Measurements from ENCODE around the gene NOS3. TPM values are rescaled to one million over a fixed set of nuclear protein-coding genes. Genes with fewer than 3 reads are reported as not detected.

Gene NOS3
- total RNA-seq, 2 experiments from 2014 or later, result 27.7 to 30.2 TPM

DNA sequence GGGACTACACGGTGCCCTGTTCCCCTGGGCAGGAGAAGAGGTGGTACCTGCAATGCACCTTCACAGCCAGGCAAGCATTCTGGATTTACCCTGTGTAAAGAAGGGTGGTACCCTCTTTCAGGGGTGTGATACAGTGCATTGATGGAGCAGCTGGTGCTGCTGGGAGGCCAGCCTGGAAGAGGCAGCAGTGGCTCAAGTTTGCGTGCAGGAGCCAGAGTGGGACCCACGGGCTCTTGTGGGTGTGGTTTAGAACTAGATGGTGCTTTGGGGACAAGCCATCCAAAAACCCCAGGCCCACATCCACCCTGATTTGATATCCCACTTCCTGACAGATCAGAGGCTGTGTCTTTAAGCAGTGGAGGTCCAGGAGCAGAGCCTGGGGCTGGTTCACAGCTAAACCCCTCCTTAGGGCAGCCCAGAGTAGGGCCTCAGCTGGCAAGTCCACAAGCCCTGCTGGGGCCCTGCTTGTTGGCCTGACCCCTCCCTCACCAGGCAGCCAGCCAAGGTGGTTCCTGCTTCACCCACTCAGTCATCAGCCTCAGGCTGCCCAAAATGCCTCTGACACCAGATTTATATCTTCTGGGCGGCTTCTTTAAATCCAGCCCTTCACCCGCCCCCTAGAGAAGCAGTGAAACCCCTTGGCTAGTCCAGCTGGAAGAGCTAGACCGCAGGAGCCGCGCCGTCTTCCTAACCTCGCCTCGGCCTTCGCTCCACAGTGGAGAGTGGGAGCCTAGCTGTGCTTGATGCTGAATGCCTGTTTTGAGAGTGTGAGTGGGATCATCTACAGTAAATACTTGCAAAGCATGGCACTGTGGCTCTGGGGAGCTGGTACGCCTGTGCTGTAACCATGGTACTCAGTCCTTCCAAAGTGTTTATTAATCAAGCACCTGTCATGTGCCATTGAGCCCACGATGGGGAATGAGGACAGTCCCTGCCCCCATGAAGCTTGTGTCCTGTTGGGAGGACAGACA is 56.1 kb downstream of the NOS3 start:
- H3K4me3 Mint-ChIP-seq, result no peak overlapping the region
- H3K27me3 Mint-ChIP-seq, result peaks cover 8% of the 10 kb centered on the region
- no peaks in the 10 kb centered on the region for H3K9me3 Mint-ChIP-seq
- H3K4me1 Mint-ChIP-seq, result peaks cover 4% of the 10 kb centered on the region
- no peak for DNase-seq
- H3K27ac Mint-ChIP-seq, result no peak overlapping the region
- H3K36me3 Mint-ChIP-seq (ENCODE audit: low read depth), result peaks cover 2% of the 10 kb centered on the region
- ChIA-PET CTCF (no interaction called here), POLR2A (interaction anchor here (0.8 to 1.7 kb wide), 2 partner anchors 8 to 19 kb away, joined by 4 read pairs; partner anchors contain the start of gene ABCB8)

DNA sequence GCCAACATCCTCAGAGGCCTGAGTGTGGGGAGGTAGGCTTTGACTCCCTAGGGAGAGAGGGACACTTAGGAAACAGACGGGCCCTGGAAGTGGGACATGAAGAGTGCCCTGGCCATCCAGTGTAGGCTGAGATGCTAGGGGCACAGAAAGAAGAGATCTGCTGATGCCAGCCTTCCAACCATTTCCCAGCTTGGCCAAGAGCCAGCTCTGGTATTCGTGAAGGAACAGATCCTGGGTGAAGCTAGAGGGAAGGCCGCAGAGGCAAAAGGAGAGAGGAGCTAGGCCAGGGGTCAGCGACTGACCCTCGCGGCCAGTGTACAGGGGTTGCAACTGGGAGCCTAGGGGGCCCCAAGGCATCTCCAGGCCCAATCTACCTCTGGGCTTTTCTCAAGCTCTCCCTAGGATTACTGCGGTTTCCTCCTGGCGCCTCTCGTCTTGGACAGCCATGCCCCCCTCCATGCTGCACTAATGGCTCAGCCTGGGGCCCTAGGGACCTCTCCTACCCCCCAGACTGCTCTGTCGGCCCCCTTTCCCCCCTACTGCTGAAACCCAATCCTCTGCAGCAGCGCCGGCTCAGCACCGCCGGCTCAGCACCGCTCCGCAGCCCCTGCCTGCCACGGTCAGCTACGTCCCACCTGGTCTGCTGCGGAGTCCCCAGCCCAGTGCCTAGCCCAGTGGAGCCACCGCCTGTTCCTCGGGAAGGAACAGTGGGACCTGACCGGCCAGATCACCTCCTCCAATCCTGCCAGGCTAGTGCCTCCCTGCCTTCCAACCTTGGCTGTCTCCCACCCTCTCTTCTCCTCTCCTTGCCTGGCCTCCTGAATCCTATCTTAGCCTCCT is 57.4 kb downstream of the NOS3 start, which contains the start of gene ASIC3:
Gene ASIC3 (plus strand): TSS at position 556 of the 840 bp plus-strand sequence. CDS start 355 bp downstream, outside the sequence.
- no peak within 1 kb of the TSS for H3K27ac Mint-ChIP-seq
- H3K4me3 Mint-ChIP-seq, result no peak within 1 kb of the TSS
- H3K36me3 Mint-ChIP-seq (ENCODE audit: low read depth), result peaks cover 7% of the 10 kb centered on the region
- DNase-seq, result no peak
- no peaks in the 10 kb centered on the region for H3K9me3 Mint-ChIP-seq
- POLR2A ChIA-PET, result interaction anchor here (1.0 to 1.7 kb wide), 3 partner anchors 9 to 20 kb away, joined by 3 to 4 read pairs (median 3); partner anchors contain the start of genes ABCB8 and CDK5
- H3K27me3 Mint-ChIP-seq, result peaks cover 10% of the 10 kb centered on the region
- CTCF ChIA-PET, result no interaction called here
- H3K4me1 Mint-ChIP-seq, result peaks cover 12% of the 10 kb centered on the region

DNA sequence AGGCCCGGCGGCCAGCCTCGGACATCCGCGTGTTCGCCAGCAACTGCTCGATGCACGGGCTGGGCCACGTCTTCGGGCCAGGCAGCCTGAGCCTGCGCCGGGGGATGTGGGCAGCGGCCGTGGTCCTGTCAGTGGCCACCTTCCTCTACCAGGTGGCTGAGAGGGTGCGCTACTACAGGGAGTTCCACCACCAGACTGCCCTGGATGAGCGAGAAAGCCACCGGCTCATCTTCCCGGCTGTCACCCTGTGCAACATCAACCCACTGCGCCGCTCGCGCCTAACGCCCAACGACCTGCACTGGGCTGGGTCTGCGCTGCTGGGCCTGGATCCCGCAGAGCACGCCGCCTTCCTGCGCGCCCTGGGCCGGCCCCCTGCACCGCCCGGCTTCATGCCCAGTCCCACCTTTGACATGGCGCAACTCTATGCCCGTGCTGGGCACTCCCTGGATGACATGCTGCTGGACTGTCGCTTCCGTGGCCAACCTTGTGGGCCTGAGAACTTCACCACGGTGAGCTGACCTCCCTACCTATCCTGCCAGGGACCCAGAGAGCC is 58.2 kb downstream of the NOS3 start:
- POLR2A ChIA-PET, result interaction anchor here (1.0 kb wide), 1 partner anchor 9 kb away, joined by 3 read pairs; the partner anchor contains the start of gene CDK5
- Mint-ChIP-seq H3K36me3 (ENCODE audit: low read depth) (peaks cover 7% of the 10 kb centered on the region), H3K4me3 (no peak overlapping the region), H3K27ac (no peak overlapping the region), H3K9me3 (no peaks in the 10 kb centered on the region), H3K27me3 (peaks cover 10% of the 10 kb centered on the region), H3K4me1 (peaks cover 16% of the 10 kb centered on the region)
- no peak for DNase-seq
- CTCF ChIA-PET, result no interaction called here

DNA sequence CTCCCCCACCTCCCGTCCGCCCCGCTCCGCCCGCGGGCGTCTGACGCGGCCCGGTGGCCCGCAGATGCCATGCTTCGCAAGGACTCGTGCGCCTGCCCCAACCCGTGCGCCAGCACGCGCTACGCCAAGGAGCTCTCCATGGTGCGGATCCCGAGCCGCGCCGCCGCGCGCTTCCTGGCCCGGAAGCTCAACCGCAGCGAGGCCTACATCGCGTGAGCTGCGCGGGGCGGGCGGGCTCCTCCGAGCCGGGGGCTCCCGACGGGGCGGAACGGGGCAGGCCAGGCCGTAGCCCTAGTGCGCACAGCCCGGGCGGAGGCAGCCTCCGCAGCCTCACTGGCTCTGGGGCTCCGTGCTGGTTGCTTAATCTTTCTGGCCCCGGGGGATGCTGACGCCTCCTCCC is 60.3 kb downstream of the NOS3 start:
- H3K4me1 Mint-ChIP-seq, result peaks cover 24% of the 10 kb centered on the region
- H3K4me3 Mint-ChIP-seq, result no peak overlapping the region
- DNase-seq, result peak; percentile 69
- peaks cover 10% of the 10 kb centered on the region for H3K27me3 Mint-ChIP-seq
- ChIA-PET POLR2A (interaction anchor here (0.6 to 1.8 kb wide), 6 partner anchors 10 to 40 kb away, joined by 3 to 5 read pairs (median 4); no protein-coding TSS in a partner anchor), CTCF (interaction anchor here (1.6 to 1.9 kb wide), 3 partner anchors 19 to 89 kb away, joined by 6 to 7 read pairs (median 6); partner anchors contain the start of gene ABCB8)
- H3K27ac Mint-ChIP-seq, result no peak overlapping the region
- H3K9me3 Mint-ChIP-seq, result no peaks in the 10 kb centered on the region
- H3K36me3 Mint-ChIP-seq (ENCODE audit: low read depth), result peaks cover 5% of the 10 kb centered on the region

DNA sequence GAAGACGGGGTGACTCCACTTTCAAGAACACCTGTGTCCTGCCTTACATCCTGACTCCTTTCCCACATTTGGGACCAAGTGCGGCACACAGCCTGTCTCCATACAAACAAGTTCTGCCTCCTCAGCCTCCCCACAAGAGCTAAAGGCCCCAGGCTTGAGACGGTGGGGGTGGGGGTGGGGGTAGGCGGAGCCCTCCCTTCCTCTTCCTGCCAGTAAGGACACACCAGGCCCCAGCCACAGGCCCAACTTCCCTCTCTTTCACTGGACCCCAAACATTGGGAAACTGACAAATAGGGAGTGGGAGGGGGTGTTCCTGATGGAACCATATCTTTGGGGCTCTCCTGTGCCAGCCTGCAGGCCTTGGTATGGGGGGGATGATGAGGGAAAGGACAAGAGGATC is 62.3 kb downstream of the NOS3 start:
- no peak for DNase-seq
- Mint-ChIP-seq H3K36me3 (ENCODE audit: low read depth) (peaks cover 5% of the 10 kb centered on the region), H3K27ac (no peak overlapping the region), H3K27me3 (peaks cover 10% of the 10 kb centered on the region), H3K4me3 (no peak overlapping the region), H3K9me3 (no peaks in the 10 kb centered on the region), H3K4me1 (peaks cover 36% of the 10 kb centered on the region)
- ChIA-PET CTCF (interaction anchor here (0.7 to 0.8 kb wide), 2 partner anchors 68 to 73 kb away, joined by 3 to 5 read pairs; no protein-coding TSS in a partner anchor), POLR2A (interaction anchor here (1.1 kb wide), 2 partner anchors 25 to 27 kb away, joined by 3 to 4 read pairs; partner anchors contain the start of gene ABCB8)

DNA sequence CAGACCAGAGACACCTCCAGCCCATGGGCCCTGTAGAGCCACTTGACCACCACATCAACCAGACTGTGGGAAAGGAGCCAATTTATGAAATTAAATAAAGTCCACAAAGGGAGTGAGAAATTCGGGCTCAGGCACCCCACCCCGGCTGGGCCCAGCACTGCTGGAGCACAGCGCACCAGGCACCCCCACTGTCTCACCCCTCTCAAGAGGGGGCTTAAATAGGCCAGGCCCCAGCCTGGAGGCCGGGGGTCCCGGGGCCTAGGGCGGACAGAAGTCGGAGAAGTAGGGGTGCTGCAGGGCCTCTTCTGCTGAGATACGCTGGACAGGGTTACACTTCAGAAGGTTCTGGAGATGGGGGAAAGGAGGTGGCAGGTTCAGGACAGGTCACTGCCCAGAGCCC is 62.9 kb downstream of the NOS3 start:
- H3K27me3 Mint-ChIP-seq, result peaks cover 10% of the 10 kb centered on the region
- ChIA-PET CTCF (no interaction called here), POLR2A (no interaction called here)
- peaks cover 5% of the 10 kb centered on the region for H3K36me3 Mint-ChIP-seq (ENCODE audit: low read depth)
- H3K27ac Mint-ChIP-seq, result no peak overlapping the region
- no peak overlapping the region for H3K4me3 Mint-ChIP-seq
- no peak for DNase-seq
- no peaks in the 10 kb centered on the region for H3K9me3 Mint-ChIP-seq
- peaks cover 39% of the 10 kb centered on the region for H3K4me1 Mint-ChIP-seq

DNA sequence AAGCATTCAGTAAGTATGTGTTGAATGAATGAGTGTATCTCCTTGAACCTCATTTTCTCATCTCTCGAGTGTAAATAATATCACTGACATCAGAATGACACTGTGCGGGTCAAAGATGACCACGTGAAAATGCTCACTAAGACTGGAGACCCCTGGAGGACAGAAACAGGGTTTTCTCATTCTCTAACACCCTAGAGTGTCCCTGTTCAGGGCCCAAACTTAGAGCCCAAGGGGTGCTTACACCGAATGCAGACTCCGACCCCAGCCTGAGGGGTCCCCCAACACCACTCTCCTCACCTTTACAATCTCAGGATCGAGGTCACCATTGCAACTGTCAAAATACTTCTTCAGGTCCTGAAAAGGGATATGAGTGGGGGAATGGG is 65.5 kb downstream of the NOS3 start:
- Mint-ChIP-seq H3K27me3 (peaks cover 2% of the 10 kb centered on the region), H3K4me1 (peaks cover 55% of the 10 kb centered on the region), H3K36me3 (ENCODE audit: low read depth) (peaks cover 5% of the 10 kb centered on the region), H3K27ac (no peak overlapping the region), H3K4me3 (peak overlapping the region; percentile 84), H3K9me3 (no peaks in the 10 kb centered on the region)
- DNase-seq, result no peak
- ChIA-PET CTCF (no interaction called here), POLR2A (interaction anchor here (1.3 kb wide), 1 partner anchor 12 kb away, joined by 3 read pairs; no protein-coding TSS in a partner anchor)

DNA sequence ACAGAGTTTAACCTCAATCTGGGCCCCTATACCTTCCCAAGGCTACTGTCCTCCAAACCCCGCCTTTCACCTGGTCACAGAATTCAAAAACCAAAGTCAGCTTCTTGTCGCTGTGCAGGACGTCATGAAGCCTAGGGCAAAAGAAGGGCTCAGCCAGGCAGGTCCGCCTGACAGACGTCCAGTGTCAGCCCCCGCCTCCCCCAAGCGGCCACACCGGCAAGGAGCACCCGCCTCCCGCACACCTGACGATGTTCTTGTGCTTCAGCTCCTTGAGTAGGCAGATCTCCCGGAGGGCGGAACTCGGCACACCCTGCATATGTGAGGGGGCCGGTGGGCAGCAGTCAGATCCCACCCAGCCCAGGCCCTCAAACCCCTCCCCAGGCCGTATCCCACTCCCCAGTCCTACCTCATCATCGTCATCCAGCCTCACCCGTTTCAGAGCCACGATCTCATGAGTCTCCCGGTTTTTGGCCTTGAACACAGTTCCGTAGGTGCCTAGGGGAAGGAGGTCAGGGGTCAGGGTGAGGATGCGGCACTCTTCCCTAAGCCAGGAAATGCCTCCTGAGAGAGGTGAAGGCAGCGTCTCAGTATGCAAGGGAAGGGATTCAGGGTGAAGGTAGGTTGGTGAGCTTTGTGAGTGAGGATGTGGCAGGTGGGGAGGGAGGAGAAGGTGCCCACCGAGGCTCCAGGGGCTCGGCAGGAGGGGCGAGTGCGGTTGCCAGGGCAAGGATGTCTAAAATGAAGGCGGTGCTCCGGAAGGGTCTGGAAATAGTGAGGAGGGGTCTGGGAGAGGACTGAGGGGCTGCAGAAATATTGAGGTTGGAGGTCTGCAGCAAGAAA is 66.1 kb downstream of the NOS3 start:
- H3K4me1 Mint-ChIP-seq, result peaks cover 59% of the 10 kb centered on the region
- CTCF ChIA-PET, result no interaction called here

DNA sequence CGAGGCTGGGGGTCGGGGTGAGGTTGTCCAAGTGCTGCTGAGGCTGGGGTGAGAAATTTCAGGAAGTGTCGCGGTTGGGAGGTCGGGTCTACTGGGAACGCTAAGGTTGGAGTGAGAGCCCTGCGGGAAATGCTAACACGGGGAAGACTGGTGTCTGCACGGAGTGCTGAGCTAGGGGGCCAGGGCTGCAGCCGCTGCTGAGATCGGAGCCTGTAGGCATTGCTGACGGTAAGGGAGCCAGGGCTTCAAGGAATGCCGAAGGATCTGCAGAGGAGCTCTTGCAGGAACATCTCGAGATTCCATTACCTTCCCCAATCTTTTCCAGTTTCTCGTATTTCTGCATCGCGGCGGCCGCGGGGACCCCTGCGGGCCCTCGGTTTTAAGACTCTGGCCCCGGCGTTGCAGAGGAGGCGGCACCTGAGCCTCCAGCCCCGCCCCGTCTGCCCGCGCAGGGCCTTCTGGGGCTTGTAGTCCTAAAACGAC is 66.7 kb downstream of the NOS3 start, which contains the start of gene CDK5:
Gene CDK5 (minus strand): TSS at position 392 of the 483 bp plus-strand sequence. CDS start 49 bp downstream, at position 343.
- CTCF ChIA-PET, result no interaction called here

More for the DNA sequence above, 66.1 kb downstream of the NOS3 start:
- POLR2A ChIA-PET, result interaction anchor here (1.0 to 1.3 kb wide), 2 partner anchors 8 to 13 kb away, joined by 3 read pairs; partner anchors contain the start of gene ASIC3
- H3K27ac Mint-ChIP-seq, result peak overlapping the region; percentile 8
- peak overlapping the region; percentile 84 for H3K4me3 Mint-ChIP-seq
- no peaks in the 10 kb centered on the region for H3K9me3 Mint-ChIP-seq
- no peak for DNase-seq
- peaks cover 11% of the 10 kb centered on the region for H3K36me3 Mint-ChIP-seq (ENCODE audit: low read depth)
- peaks cover 2% of the 10 kb centered on the region for H3K27me3 Mint-ChIP-seq

DNA sequence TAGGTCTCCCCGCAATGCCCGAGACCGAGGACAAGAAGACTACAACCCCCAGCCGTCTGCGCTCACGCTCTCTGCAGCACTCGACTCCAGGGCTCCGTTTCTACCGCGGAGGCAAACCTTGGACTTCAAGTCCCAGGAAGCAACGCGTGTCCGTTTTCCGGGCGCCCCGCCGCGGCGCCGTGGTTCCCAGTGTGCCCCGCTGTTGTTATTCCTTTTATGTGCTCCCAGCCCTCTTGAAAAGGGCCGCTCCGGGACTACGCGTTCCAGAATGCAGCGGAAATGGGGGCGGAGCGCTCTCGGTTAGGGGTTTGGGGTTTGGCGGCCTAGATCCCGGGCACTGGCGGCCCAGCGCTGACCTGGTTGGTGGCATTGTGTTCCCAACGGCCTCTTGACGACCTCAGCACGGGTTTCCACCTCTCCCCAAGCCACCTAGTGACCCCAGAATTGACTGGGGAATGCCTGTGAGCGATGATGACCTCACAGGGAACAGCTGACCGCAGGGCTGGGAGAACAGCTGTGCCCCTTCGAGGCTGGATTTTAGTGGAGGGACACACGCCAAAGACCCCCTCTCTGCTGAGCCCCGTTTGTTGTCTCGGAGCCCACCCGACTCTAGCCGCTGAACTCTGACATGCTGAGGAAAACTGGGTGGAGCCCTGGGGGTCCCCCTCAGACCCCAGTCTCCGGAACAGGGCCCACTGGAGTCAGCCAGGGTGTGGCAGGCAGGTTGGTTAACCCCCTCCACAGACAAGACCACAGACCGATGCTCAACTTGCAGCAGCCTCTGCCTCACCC is 67.4 kb downstream of the NOS3 start:
- peaks cover 52% of the 10 kb centered on the region for H3K4me1 Mint-ChIP-seq
- no peaks in the 10 kb centered on the region for H3K27me3 Mint-ChIP-seq
- peak; percentile 98 for DNase-seq
- H3K9me3 Mint-ChIP-seq, result no peaks in the 10 kb centered on the region
- peak overlapping the region; percentile 94 for H3K27ac Mint-ChIP-seq
- POLR2A ChIA-PET, result interaction anchor here (0.6 to 3.0 kb wide), 10 partner anchors 10 to 651 kb away, joined by 3 to 13 read pairs (median 4); partner anchors contain the start of genes ABCB8, ASIC3, FASTK and NUB1
- peak overlapping the region; percentile 84 for H3K4me3 Mint-ChIP-seq
- peaks cover 8% of the 10 kb centered on the region for H3K36me3 Mint-ChIP-seq (ENCODE audit: low read depth)
- CTCF ChIA-PET, result interaction anchor here (0.7 to 1.5 kb wide), 9 partner anchors 15 to 160 kb away, joined by 3 to 10 read pairs (median 4); partner anchors contain the start of genes ABCB8 and FASTK

More for the DNA sequence above, 66.7 kb downstream of the NOS3 start, which contains the start of gene CDK5:
- Mint-ChIP-seq H3K27ac (peak within 1 kb of the TSS; percentile 94), H3K4me3 (peak within 1 kb of the TSS; percentile 84), H3K27me3 (peaks cover 1% of the 10 kb centered on the region), H3K4me1 (peaks cover 59% of the 10 kb centered on the region), H3K9me3 (no peaks in the 10 kb centered on the region), H3K36me3 (ENCODE audit: low read depth) (peaks cover 11% of the 10 kb centered on the region)
- POLR2A ChIA-PET, result interaction anchor here (1.0 to 1.3 kb wide), 2 partner anchors 9 to 13 kb away, joined by 3 read pairs; partner anchors contain the start of gene ASIC3
- no peak for DNase-seq

All from activated CD4-positive, alpha-beta memory T cell treated with anti-CD3 and anti-CD28 coated beads, Interleukin-2, amount 10 ng/mL, durations not matched to agents 7 days and 5 days (primary cell).